ENCODE data around the gene TECPR1. TPM values are rescaled to one million over a fixed set of nuclear protein-coding genes. Genes with fewer than 3 reads are reported as not detected.

The TECPR1 gene
- total RNA-seq, 1 experiment from 2014 or later = 13.9 TPM

DNA sequence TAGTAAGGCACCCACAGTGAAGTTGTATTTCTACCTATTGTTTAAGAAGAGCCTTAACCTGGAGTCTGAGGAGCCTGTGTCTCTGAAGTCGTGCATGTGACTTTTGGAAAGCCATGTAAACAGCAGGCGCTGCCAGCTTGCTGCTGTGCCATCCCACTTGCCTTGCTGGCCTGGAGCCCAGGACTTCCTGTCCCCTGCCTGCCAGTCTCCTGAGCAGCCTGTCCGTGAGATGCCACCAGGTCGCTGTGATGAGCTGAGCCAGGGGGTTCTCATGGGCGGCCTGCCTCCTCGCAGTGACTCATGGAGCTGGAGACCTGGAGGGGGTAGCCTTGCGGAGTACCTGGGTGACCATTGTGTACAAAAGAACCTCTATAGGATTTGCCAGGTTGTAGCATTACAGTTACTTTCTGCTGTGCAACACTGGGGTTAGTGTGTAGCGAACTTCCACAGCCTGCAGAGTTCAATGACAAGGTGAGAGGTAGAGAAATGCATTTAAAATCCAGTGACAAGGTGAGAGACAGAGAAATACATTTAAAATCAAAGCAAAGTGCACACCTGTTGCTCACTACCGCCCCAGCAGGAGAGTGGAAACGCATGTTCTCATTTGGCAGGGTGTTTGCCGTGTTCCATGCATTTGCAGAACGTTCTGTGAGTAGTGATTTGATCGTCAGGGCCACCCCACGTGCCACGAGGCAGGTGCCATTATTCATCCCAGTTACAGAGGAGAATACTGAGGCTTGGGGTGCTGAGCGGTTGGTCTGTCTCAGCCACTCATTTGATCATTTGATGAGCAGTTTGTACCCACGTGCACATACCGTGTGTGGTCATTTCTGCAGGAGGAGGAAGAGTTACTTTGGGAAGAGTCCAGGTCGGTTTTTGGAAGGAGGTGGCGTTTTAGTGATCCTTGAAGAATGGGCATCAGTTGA is 77.4 kb downstream of the TECPR1 start:
- Histone ChIP-seq H3K27me3 (ENCODE audit: insufficient read depth, low read length) (no peaks in the 10 kb centered on the region), H3K23ac (ENCODE audit: insufficient read length, low read depth, low read length) (no peak overlapping the region), H2BK120ac (ENCODE audit: low read depth, low read length, poor library complexity, severe bottlenecking) (no peak overlapping the region), H3K23me2 (ENCODE audit: insufficient read length, low read depth, low read length, poor library complexity, severe bottlenecking) (no peaks in the 10 kb centered on the region), H2AK5ac (ENCODE audit: insufficient read length, low read length) (no peak overlapping the region), H4K8ac (replicated peaks; ENCODE audit: insufficient read length, low read depth, low read length) (no peak overlapping the region), H4K91ac (ENCODE audit: insufficient read length, low read depth, low read length) (no peak overlapping the region), H3K4ac (ENCODE audit: low read depth, low read length) (no peak overlapping the region), H3K18ac (ENCODE audit: insufficient read length, low read depth, low read length) (no peak overlapping the region), H3K9ac (ENCODE audit: extremely low read depth, insufficient read length, low read length) (no peak overlapping the region), H3K4me1 (ENCODE audit: insufficient read depth, low read length) (no peaks in the 10 kb centered on the region), H2BK15ac (ENCODE audit: low read depth, low read length) (no peak overlapping the region), H2BK12ac (ENCODE audit: insufficient read length, low read depth, low read length) (no peak overlapping the region), H3K79me2 (ENCODE audit: insufficient read depth, low read length) (no peaks in the 10 kb centered on the region), H3K56ac (ENCODE audit: insufficient read length, low read depth, low read length) (no peak overlapping the region), H3K9me3 (ENCODE audit: control insufficient read depth, low read depth, low read length) (no peaks in the 10 kb centered on the region), H3K79me1 (ENCODE audit: insufficient read depth, low read depth, low read length, poor library complexity, severe bottlenecking) (peaks cover 3% of the 10 kb centered on the region), H2BK5ac (ENCODE audit: insufficient read length, low read length) (no peak overlapping the region), H4K5ac (ENCODE audit: insufficient read length, low read depth, low read length) (no peak overlapping the region), H3K27ac (ENCODE audit: insufficient read length, low read depth, low read length) (no peak overlapping the region), H4K20me1 (ENCODE audit: control insufficient read depth, insufficient read depth, insufficient read length) (no peaks in the 10 kb centered on the region), H3K14ac (ENCODE audit: insufficient read depth, low read length) (no peak overlapping the region), H2AFZ (ENCODE audit: low read length) (no peak overlapping the region), H3K4me2 (ENCODE audit: insufficient read depth, insufficient read length, low read length) (no peak overlapping the region), H2BK20ac (ENCODE audit: low read depth, low read length, poor library complexity, severe bottlenecking) (no peak overlapping the region), H3T11ph (ENCODE audit: low read length) (no peak overlapping the region)
- WGBS (ENCODE audit: extremely low coverage, insufficient read length, low lambda C conversion rate) = no CpG with 5 or more reads among the region's 20 CpGs
- Mint-ChIP-seq H3K36me3 (ENCODE audit: insufficient read depth in 1 of 3, low read depth in 3 of 3) (peaks cover 10 to 22% (median 13%) of the 10 kb centered on the region in 3 experiments; a peak in 6 of 7 replicates), H3K27ac (no peak overlapping the region), H3K4me3 (no peak overlapping the region), H3K27me3 (ENCODE audit: low read depth) (no peaks in the 10 kb centered on the region), H3K4me1 (peaks cover 4% of the 10 kb centered on the region in 2 experiments; a peak in 3 of 4 replicates), H3K9me3 (no peaks in the 10 kb centered on the region)
- TF ChIP-seq CTCF (conservative IDR thresholded peaks at IDR 0.05) = peak; percentile 31; the same call in 1 of the 3 replicates
- no peak for DNase-seq
